ENCODE measurements around the gene PADI1.

PADI1 gene

GRCh38 chr1:17292299-17293160 lies 87.6 kb downstream of the PADI1 start:
- TF ChIP-seq SNAI2 (CRISPR knock-in tag; IDR thresholded peaks at IDR 0.05) (no peak), BACH2 (CRISPR knock-in tag; IDR thresholded peaks at IDR 0.05; ENCODE audit: borderline replicate concordance) (no peak), ZNF8 (CRISPR knock-in tag; IDR thresholded peaks at IDR 0.05) (no peak), GLIS3 (CRISPR knock-in tag; IDR thresholded peaks at IDR 0.05) (no peak), TCF4 (CRISPR knock-in tag; IDR thresholded peaks at IDR 0.05; ENCODE audit: borderline replicate concordance) (no peak), ESRRG (CRISPR knock-in tag; IDR thresholded peaks at IDR 0.05) (no peak), CREB5 (CRISPR knock-in tag; IDR thresholded peaks at IDR 0.05; ENCODE audit: low read depth) (no peak), ZFP3 (CRISPR knock-in tag; IDR thresholded peaks at IDR 0.05) (no peak), PPARA (CRISPR knock-in tag; IDR thresholded peaks at IDR 0.05; ENCODE audit: borderline replicate concordance) (no peak), POU6F1 (CRISPR knock-in tag; IDR thresholded peaks at IDR 0.05; ENCODE audit: borderline replicate concordance, low read depth) (no peak), ZC3H10 (CRISPR knock-in tag; IDR thresholded peaks at IDR 0.05) (no peak), CSDC2 (CRISPR knock-in tag; IDR thresholded peaks at IDR 0.05) (no peak), TSHZ2 (CRISPR knock-in tag; IDR thresholded peaks at IDR 0.05) (no peak), TOX (CRISPR knock-in tag; IDR thresholded peaks at IDR 0.05; ENCODE audit: borderline replicate concordance) (no peak), PATZ1 (CRISPR knock-in tag; IDR thresholded peaks at IDR 0.05; ENCODE audit: borderline replicate concordance) (no peak), RARB (CRISPR knock-in tag; IDR thresholded peaks at IDR 0.05) (no peak)
- no peak for ATAC-seq

GRCh38 chr1:17293681-17294425 lies 88.9 kb downstream of the PADI1 start:
- TF ChIP-seq ESRRG (CRISPR knock-in tag; IDR thresholded peaks at IDR 0.05) (no peak), PATZ1 (CRISPR knock-in tag; IDR thresholded peaks at IDR 0.05; ENCODE audit: borderline replicate concordance) (no peak), ZFP3 (CRISPR knock-in tag; IDR thresholded peaks at IDR 0.05) (no peak), SNAI2 (CRISPR knock-in tag; IDR thresholded peaks at IDR 0.05) (no peak), CREB5 (CRISPR knock-in tag; IDR thresholded peaks at IDR 0.05; ENCODE audit: low read depth) (no peak)
- no peak for ATAC-seq

Data from SK-N-SH treated with all-trans-retinoic acid at 6 μM for 48 hours (cell line).